Spleen (tissue), 7 donors: ENCODE measurements around the gene SAP130.

Source experiments
- POLR2A ChIP-seq, 3 donors: fragments of 450-650 bp; IDR thresholded peaks; one replicate each; pipeline ENCODE4 v1.5.1; 2017; ENCODE audit warnings: antibody characterized with exemption in 3 of 3, mild to moderate bottlenecking in 1 of 3
- POLR2AphosphoS5 ChIP-seq, 3 donors: sonication (generic); formaldehyde crosslinking; IDR thresholded peaks; one replicate each; pipeline ENCODE4 v1.5.1; 2017; ENCODE audit warnings: antibody characterized with exemption in 3 of 3
- TF ChIP-seq, protein P1 (sequence below), 11 experiments: fragments of 200-600 bp in 7 of 11; fragments of 450-650 bp in 4 of 11; sonication (generic) in 4 of 11; IDR thresholded peaks in 8 of 11; conservative IDR thresholded peaks in 3 of 11; 1 replicate in 7 of 11; 2 replicates in 4 of 11; pipeline versions ENCODE4 v1.4.0 to v1.8.0; 2016 to 2021; ENCODE audit warnings: antibody characterized with exemption in 11 of 11, inconsistent platforms in 4 of 11, mild to moderate bottlenecking in 1 of 11
- donor health status: DM: no; HTN: no; CAD: no; lungs with moderate emphysema.
- donor health status: DM: no; HTN: no; CAD: no.
- donor health status: DM: no; HTN: no; CAD: no.

DNA sequence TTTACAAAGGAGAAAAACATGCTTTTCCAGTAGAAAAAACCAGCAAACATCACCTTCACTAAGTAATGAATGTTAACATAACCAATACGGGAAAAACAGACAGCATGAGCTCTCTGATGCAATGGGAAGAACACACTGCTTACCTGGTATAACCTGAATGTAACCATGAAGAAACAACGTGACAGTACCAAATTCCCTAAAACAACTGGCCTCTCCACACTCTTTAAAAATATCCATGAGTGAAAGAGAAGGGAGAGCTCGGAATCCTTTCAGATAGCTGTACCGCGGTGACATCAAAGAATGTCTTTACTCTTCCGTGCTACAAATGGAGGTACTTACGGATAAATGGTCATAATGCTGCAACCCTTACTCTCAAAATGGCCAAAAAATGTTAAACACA lies 32.1 kb downstream of the SAP130 start:
- TF ChIP-seq, protein P1, sequence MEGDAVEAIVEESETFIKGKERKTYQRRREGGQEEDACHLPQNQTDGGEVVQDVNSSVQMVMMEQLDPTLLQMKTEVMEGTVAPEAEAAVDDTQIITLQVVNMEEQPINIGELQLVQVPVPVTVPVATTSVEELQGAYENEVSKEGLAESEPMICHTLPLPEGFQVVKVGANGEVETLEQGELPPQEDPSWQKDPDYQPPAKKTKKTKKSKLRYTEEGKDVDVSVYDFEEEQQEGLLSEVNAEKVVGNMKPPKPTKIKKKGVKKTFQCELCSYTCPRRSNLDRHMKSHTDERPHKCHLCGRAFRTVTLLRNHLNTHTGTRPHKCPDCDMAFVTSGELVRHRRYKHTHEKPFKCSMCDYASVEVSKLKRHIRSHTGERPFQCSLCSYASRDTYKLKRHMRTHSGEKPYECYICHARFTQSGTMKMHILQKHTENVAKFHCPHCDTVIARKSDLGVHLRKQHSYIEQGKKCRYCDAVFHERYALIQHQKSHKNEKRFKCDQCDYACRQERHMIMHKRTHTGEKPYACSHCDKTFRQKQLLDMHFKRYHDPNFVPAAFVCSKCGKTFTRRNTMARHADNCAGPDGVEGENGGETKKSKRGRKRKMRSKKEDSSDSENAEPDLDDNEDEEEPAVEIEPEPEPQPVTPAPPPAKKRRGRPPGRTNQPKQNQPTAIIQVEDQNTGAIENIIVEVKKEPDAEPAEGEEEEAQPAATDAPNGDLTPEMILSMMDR (IDR thresholded peaks at IDR 0.05 in 8 of 11, conservative IDR thresholded peaks at IDR 0.05 in 3 of 11) = no peak
- TF ChIP-seq POLR2A (IDR thresholded peaks at IDR 0.05) (no peak), POLR2AphosphoS5 (IDR thresholded peaks at IDR 0.05) (no peak)
